Measurements from ENCODE around the gene TBXA2R.

The TBXA2R gene

GRCh38 chr19:3604227-3604986 lies 2.3 kb downstream of the TBXA2R start:
- peak overlapping the region; percentile 45 for H3K4me2 ChIP-seq (ENCODE audit: low read depth, low read length, poor library complexity, severe bottlenecking)
- H4K20me1 ChIP-seq (ENCODE audit: insufficient read depth, low read length, poor library complexity, severe bottlenecking): no peaks in the 10 kb centered on the region
- H3K9me3 ChIP-seq (ENCODE audit: insufficient read depth, low read depth, low read length): no peaks in the 10 kb centered on the region
- no peaks in the 10 kb centered on the region for H3K36me3 ChIP-seq (ENCODE audit: insufficient read depth, low read length)
- no peak overlapping the region for H3K9ac ChIP-seq (ENCODE audit: low read depth, low read length, poor library complexity, severe bottlenecking)
- no peaks in the 10 kb centered on the region for H3K79me2 ChIP-seq (ENCODE audit: insufficient read depth, low read length)
- H3K4me1 ChIP-seq (ENCODE audit: insufficient read depth, low read length, poor library complexity, severe bottlenecking): peaks cover 7% of the 10 kb centered on the region
- H3K27me3 ChIP-seq (ENCODE audit: insufficient read depth, low read length, poor library complexity, severe bottlenecking): no peaks in the 10 kb centered on the region
- H3K4me3 ChIP-seq (ENCODE audit: low read length, poor library complexity, severe bottlenecking): peak overlapping the region; percentile 14
- peak overlapping the region; percentile 62; the same call in 1 of the 2 replicates for H2AFZ ChIP-seq (ENCODE audit: low read length)
- no peaks in the 10 kb centered on the region for H3F3A ChIP-seq (ENCODE audit: low read depth)
- H3K9me2 ChIP-seq (replicated peaks; ENCODE audit: low read depth, low read length): no peaks in the 10 kb centered on the region
- TF ChIP-seq CTCF (conservative IDR thresholded peaks at IDR 0.05; ENCODE audit: low read length): no peak
- no peak for TF ChIP-seq EZH2phosphoT487 (IDR thresholded peaks at IDR 0.05; ENCODE audit: borderline replicate concordance)

- peaks cover 7% of the 10 kb centered on the region for H3K4me1 ChIP-seq (ENCODE audit: insufficient read depth, low read length, poor library complexity, severe bottlenecking)
Observed at GRCh38 chr19:3603121-3603811, 3.4 kb downstream of the TBXA2R start.

GRCh38 chr19:3601021-3601420 lies 5.7 kb downstream of the TBXA2R start:
- Histone ChIP-seq H2AFZ (ENCODE audit: low read length) (no peak overlapping the region), H3K27me3 (ENCODE audit: insufficient read depth, low read length, poor library complexity, severe bottlenecking) (no peaks in the 10 kb centered on the region)
- TF ChIP-seq EZH2phosphoT487 (IDR thresholded peaks at IDR 0.05; ENCODE audit: borderline replicate concordance): no peak
- no peak for TF ChIP-seq CTCF (conservative IDR thresholded peaks at IDR 0.05; ENCODE audit: low read length)

More at GRCh38 chr19:3603121-3603811, 3.4 kb downstream of the TBXA2R start:
- Histone ChIP-seq H3K4me2 (ENCODE audit: low read depth, low read length, poor library complexity, severe bottlenecking) (no peak overlapping the region), H2AFZ (ENCODE audit: low read length) (no peak overlapping the region), H3K27me3 (ENCODE audit: insufficient read depth, low read length, poor library complexity, severe bottlenecking) (no peaks in the 10 kb centered on the region), H4K20me1 (ENCODE audit: insufficient read depth, low read length, poor library complexity, severe bottlenecking) (no peaks in the 10 kb centered on the region), H3F3A (ENCODE audit: low read depth) (no peaks in the 10 kb centered on the region), H3K36me3 (ENCODE audit: insufficient read depth, low read length) (no peaks in the 10 kb centered on the region), H3K9me3 (ENCODE audit: insufficient read depth, low read depth, low read length) (no peaks in the 10 kb centered on the region), H3K79me2 (ENCODE audit: insufficient read depth, low read length) (no peaks in the 10 kb centered on the region), H3K4me3 (ENCODE audit: low read length, poor library complexity, severe bottlenecking) (no peak overlapping the region), H3K9me2 (replicated peaks; ENCODE audit: low read depth, low read length) (no peaks in the 10 kb centered on the region), H3K9ac (ENCODE audit: low read depth, low read length, poor library complexity, severe bottlenecking) (no peak overlapping the region)
- no peak for TF ChIP-seq EZH2phosphoT487 (IDR thresholded peaks at IDR 0.05; ENCODE audit: borderline replicate concordance)
- TF ChIP-seq CTCF (conservative IDR thresholded peaks at IDR 0.05; ENCODE audit: low read length): no peak

More at GRCh38 chr19:3601021-3601420, 5.7 kb downstream of the TBXA2R start:
- no peak overlapping the region for H3K9ac ChIP-seq (ENCODE audit: low read depth, low read length, poor library complexity, severe bottlenecking)
- H3K4me1 ChIP-seq (ENCODE audit: insufficient read depth, low read length, poor library complexity, severe bottlenecking): peaks cover 7% of the 10 kb centered on the region
- no peaks in the 10 kb centered on the region for H3K79me2 ChIP-seq (ENCODE audit: insufficient read depth, low read length)
- H3K4me2 ChIP-seq (ENCODE audit: low read depth, low read length, poor library complexity, severe bottlenecking): no peak overlapping the region
- no peaks in the 10 kb centered on the region for H4K20me1 ChIP-seq (ENCODE audit: insufficient read depth, low read length, poor library complexity, severe bottlenecking)
- no peaks in the 10 kb centered on the region for H3K9me3 ChIP-seq (ENCODE audit: insufficient read depth, low read depth, low read length)
- H3F3A ChIP-seq (ENCODE audit: low read depth): no peaks in the 10 kb centered on the region
- H3K4me3 ChIP-seq (ENCODE audit: low read length, poor library complexity, severe bottlenecking): no peak overlapping the region
- H3K36me3 ChIP-seq (ENCODE audit: insufficient read depth, low read length): no peaks in the 10 kb centered on the region
- no peaks in the 10 kb centered on the region for H3K9me2 ChIP-seq (replicated peaks; ENCODE audit: low read depth, low read length)

Measured in Loucy (cell line).